ENCODE data around the gene CIRBP.
"Not testable (repeated sequence)": the region's sequence is repeated elsewhere in the genome, so short reads cannot be mapped to it uniquely, and the experiment has no call there.

The CIRBP gene

DNA sequence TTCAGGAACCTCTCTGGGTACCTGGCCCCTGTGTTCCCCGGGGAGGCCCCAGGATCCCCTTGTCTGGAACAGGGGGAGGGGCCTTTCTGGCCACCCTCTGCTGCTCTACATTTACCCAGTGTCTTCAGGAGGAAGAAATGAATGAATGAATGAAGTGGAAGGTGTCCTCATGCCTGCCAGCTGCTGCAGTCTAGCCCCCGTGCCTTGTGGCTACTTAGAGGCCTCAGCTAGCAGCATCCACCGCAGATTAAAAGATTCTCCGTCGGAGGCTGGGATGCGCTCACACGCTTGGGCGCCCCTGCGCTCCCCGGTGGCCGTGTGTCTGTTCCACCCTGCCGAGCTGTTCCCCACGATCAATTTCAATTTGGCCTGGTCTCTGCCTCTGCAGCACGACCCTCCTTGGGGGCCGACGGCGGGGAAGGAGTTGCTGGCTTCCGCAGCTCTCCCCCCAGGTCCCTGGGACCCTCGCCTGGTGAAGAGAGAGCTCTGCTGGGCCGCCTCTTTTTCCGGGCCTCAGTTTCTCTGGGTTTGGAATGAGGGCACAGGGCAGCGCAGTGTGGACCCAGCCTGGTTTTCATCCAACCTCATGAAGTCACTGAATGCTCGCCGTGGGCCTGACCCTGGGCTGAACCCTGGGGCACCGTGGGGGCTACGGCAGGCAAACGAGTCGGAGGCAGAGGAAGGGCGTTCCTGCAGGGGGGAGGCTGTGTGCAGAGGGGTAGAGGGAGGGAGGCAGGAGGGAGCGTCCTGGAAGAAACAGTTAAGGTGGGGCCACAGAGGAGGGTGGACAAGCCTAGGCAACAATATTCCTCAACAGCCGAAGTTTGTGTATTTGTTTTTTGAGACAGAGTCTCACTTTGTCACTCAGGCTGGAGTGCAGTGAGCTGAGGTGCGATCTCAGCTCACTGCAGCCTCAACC lies 44.8 kb downstream of the CIRBP start:
- no peak for DNase-seq

DNA sequence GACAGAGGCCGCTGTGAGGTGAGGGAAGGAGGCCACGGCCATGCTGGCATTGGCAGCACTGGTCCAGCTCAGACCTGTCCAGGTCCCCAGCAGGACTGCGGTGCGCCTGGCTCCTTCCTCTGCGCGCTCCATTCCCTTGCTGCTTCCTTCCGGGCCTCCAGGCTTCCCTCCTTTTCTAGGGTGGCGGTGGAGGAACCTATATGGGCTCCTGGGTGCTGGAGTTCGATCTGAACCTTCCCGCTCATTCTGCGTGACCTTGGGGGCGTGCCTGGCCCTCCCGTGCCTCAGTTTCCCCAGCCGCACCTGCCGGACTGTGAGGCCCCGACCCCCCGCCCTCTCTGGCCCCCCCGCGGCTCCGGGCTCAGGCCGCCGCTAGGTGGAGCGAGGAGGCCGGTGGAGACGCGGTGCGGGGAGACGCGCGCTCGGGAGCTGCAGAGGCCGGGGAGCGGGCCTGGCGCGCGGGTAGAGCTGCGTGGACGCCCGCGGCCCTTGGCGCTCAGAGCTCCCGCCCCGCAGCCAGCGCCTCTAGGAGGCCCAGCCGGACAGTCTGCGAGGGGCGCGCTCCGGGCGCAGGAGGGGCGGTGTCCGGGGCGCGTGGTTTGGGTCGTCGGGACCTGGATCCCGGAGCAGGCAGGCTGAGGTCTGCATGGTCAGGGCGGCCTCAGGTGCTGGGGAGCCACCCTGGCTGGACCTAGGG lies 46.5 kb downstream of the CIRBP start:
- peak; percentile 91 for DNase-seq

DNA sequence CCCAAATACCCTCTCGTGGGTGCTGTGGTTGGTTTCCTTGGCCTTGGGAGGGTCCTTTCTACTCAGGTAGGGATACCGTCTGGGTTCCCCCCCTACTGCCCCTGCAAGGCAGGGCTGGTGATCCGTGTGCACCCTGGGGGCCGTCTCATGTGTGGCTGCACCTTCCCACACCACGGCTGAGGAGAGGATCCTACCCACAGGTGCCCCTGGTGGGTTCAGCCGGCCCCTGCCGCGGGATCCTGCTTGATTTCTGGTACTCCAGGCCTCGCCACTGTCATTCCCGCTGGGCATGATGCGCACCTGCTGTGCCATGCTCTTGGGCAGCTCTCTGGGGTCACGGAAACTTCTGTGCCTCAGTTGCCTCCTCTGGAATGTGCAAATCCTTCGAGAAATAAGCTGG lies 47.3 kb downstream of the CIRBP start:
- DNase-seq = no peak

DNA sequence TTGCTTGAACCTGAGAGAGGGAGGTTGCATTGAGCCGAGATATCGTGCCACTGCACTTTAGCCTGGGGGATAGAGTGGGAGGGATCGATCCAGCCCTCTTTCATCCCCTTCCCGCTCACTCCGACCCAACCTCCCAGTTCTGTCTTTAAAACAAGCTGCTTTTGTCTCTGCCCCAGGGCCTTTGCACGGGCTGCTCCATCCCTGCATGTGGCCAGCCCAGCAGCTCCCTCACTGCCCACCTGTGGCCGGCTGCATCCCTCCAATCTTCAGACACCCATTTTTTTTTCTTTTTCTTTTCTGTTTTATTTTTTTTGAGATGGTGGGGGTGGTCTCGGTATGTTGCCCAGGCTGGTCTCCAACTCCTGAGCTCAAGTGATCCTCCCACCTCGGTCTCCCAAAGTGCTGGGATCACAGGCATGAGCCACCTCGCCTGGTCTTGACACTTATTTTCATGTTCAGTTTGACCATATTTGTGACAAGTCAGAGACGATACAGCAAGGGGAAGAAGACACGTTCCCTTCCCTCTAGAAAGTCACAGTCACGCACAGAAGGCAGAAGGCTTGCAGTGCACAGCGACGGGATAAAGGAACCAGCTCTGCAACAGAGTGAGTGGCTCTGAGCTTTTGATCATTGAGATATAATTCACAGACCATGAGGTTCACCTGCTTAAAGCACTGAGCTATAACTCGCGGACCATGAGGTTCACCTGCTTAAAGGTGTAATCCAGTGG lies 48.3 kb downstream of the CIRBP start:
- DNase-seq = no peak

DNA sequence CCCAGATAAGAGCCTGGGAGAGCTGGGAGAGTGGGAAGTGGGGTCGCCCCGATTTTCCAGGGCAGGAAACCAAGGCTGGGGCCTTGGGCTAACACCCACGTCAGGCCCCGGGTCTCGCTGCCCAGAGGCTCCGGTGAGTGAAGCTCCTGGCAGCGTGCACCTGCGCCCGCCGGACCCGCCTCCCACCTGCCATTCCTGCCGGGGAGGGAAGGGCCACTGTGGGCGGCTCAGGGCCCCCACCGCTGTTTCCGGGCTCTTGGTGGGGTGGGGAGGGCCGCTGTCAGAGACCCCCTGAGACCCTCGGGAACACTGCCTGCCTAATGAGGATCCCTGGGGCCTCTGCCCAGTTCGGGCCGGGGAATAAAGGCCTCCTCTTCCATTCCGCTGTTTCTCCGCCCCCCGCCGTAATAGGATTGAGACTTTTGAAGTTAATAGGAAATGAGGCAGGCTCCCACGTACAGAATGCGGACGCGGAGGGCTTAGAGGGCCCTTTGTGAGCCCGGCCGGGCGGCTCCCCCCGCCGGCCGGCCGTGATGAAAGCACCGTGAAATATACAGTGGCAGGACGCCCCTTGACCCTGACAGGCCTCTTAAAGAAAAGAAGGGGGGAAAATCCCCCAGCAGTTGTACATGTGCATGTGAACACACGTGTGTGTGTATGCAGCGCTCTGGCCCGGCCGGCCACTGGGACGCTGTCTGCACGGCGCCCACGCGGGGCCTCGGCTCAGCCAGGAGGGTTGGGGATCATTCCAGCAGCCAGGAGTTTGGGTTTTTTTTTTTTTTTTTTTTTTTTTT lies 49.7 kb downstream of the CIRBP start:
- DNase-seq = no peak

DNA sequence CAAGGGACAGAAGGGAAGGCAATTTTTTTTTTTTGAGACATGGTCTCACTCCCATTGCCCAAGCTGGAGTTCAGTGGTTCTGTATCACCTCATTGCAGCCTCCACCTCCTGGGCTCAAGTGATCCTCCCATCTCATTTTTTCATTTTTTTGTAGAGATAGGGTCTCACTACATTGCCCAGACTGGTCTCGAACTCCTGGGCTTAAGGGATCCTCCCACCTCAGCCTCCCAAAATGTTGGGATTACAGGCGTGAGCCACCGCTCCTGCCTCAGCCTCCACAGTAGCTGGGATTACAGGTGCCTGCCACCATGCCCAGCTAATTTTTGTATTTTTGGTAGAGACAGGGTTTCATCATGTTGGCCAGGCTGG lies 51.1 kb downstream of the CIRBP start:
- DNase-seq = not testable (repeated sequence)

DNA sequence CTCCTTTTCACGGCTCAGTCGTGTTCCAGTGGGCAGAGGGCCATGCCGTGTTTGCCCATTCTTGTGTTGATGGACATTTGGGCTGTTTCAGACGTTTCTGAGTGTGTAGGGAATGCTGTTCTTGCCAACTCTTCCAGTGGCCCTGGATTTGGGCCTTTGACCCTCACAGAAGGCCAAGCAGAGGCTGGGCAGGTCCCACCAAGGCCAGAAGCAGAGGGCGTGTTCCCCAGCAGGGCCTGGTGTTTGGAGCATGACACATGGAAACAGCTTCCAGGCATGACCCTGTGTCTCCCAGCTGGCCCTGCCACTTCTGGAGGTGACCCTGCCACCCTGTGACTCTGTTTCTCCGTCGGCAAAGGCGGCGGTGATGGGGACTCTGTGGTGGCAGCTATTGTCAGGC lies 52.4 kb downstream of the CIRBP start:
- DNase-seq = no peak

DNA sequence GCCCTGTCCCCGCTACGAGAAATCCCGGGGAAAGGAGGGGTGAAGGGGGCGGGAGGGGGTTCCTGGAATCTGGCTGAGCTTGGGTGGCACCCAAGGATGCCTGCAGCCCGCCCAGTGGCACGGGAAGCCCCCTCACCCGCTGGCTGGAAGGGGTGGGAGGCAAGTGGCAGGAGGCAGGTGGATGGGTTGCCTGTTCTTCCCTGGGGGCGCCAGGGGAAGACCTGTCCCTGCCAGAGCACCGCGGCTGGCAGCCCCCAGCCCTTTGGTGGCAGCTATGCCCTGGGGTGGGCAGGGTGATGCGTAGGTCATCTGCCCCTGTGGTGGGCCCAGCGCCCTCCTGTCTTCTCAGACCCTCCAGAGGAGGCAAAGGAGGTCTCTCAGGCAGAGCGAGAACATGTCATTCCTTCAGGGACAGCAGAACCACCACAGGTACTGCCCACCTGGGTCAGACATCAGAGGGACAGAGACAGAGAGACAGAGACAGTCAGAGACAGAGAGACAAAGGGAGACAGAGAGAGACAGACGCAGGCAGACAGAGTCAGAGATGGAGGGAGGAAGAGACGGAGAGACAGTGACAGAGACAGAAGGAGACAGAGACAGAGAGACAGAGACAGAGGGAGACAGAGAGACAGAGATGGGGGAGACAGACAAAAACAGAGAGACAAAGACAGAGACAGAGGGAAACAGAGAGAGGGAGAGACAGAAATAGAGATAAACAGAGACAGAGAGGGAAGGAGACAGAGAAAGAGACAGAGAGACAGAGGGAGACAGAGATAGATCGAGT lies 53.3 kb downstream of the CIRBP start:
- DNase-seq = no peak

DNA sequence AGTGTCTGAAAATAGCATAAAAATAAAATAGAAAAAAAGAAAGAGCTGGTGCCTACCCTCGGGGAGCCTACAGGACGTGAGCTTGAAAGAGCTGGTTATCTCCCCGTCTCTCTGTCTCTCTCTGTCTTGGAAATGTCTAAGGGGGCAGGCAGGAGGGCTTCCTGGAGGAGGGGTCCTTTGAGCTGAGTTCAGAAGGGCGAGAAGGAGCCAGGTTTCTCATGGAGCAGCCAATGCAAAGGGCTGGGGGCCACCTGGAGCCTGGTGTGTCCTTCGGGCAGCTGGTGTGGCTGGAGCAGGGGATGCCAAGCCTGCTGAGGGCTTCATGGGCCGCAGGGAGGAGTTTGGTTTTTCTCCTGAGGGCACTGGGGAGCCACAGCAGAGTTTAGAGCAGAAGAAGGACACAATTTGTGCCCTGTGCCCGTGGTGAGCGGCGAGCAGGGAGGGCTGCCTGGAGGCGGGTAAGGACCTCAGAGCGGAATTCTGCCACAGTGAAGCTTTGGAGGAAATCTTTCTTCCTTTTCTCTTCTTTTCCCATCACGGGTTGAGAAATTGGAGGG lies 55.2 kb downstream of the CIRBP start:
- no peak for DNase-seq

Data from 8988T (cell line).